HCT116 (cell line): ENCODE data around the gene TMEM86A. TPM values are rescaled to one million over a fixed set of nuclear protein-coding genes. Genes with fewer than 3 reads are reported as not detected.

Source experiments
- ATAC-seq: fragments of 200-7000 bp; cut with Tn5 transposase; 2 replicates; pipeline ENCODE4 v1.9.1; 2020; ENCODE audit warnings: mild to moderate bottlenecking, moderate library complexity
- BruUV-seq: library from RNA; stranded (reverse); fragments of 400-500 nt; replicated peaks from 2 replicates; lab custom pipeline; 2021; lab: Mats Ljungman, UMichigan
- CTCF ChIA-PET: fragments of 300-600 bp; sonication (Branson Sonifier 250); formaldehyde crosslinking; loops from one replicate; lab custom pipeline; 2021; ENCODE audit warnings: antibody characterized with exemption; lab: Charles Lee
- POLR2A ChIA-PET: fragments of 300-600, 350-600 bp; sonication (Branson Sonifier 250); formaldehyde crosslinking; loops from one replicate; lab custom pipeline; 2021; ENCODE audit warnings: antibody characterized with exemption; lab: Charles Lee
- RAD21 ChIA-PET, 2 experiments: fragments of 300-600 bp; sonication (Branson Sonifier 250); formaldehyde crosslinking; loops; one replicate each; lab custom pipeline; 2023; ENCODE audit warnings: low total read pairs in 2 of 2; ENCODE audit not compliant: uncharacterized antibody in 2 of 2, unreplicated experiment in 2 of 2, low non-redundant PET in 1 of 2; lab: Charles Lee
- DNase-seq: peaks from one replicate; pipeline ENCODE4 v3.0.0-alpha.2; 2010; ENCODE audit warnings: low read depth, low spot score
- H2AFZ ChIP-seq: fragments of 200-600 bp; shearing (Covaris generic), sonication (generic); 2 replicates; pipeline ENCODE4 v1.6.1; 2017; ENCODE audit warnings: low read depth, mixed run types, mixed read lengths, antibody characterized with exemption, low read length; ENCODE audit not compliant: poor library complexity, severe bottlenecking
- H3K27ac ChIP-seq: 2 replicates; pipeline ENCODE4 v1.5.1; 2012; ENCODE audit warnings: low read depth, low read length
- H3K27me3 ChIP-seq: fragments of 200-600 bp; sonication (generic); 2 replicates; pipeline ENCODE4 v1.6.1; 2016; ENCODE audit warnings: mixed run types, low read length, mixed read lengths; ENCODE audit not compliant: insufficient read depth
- H3K36me3 ChIP-seq, 2 experiments: fragments of 200-500 bp in 1 of 2; fragments of 200-600 bp in 1 of 2; sonication (Bioruptor generic) in 1 of 2; sonication (generic) in 1 of 2; 2 replicates each; pipeline versions ENCODE4 v1.5.1 to v1.6.1; 2014 to 2016; ENCODE audit warnings: low read length in 2 of 2, inconsistent platforms in 1 of 2, mixed read lengths in 1 of 2, mixed run types in 1 of 2; ENCODE audit not compliant: insufficient read depth in 2 of 2, control insufficient read depth in 1 of 2
- H3K4me1 ChIP-seq, 2 experiments: fragments of 200-600 bp in 1 of 2; sonication (generic) in 1 of 2; 2 replicates each; pipeline versions ENCODE4 v1.5.1 to v1.6.1; 2012 to 2017; ENCODE audit warnings: low read length in 2 of 2, inconsistent platforms in 1 of 2, mild to moderate bottlenecking in 1 of 2, mixed read lengths in 1 of 2, mixed run types in 1 of 2, moderate library complexity in 1 of 2; ENCODE audit not compliant: insufficient read depth in 2 of 2, control insufficient read depth in 1 of 2
- H3K4me2 ChIP-seq: fragments of 200-600 bp; sonication (generic); 2 replicates; pipeline ENCODE4 v1.6.1; 2017; ENCODE audit warnings: mixed run types, low read length, mixed read lengths
- H3K4me3 ChIP-seq, 2 experiments: fragments of 200-600 bp in 1 of 2; sonication (generic) in 1 of 2; replicated peaks in 1 of 2; 2 replicates each; pipeline ENCODE4 v1.5.1; 2011 to 2016; ENCODE audit warnings: low read length in 2 of 2, control low read depth in 1 of 2, low read depth in 1 of 2, mild to moderate bottlenecking in 1 of 2, mixed read lengths in 1 of 2, mixed run types in 1 of 2
- H3K79me2 ChIP-seq: fragments of 200-600 bp; sonication (generic); 2 replicates; pipeline ENCODE4 v1.6.1; 2017; ENCODE audit warnings: mild to moderate bottlenecking, mixed run types, low read length, moderate library complexity, mixed read lengths; ENCODE audit not compliant: insufficient read depth
- H3K9ac ChIP-seq: fragments of 200-600 bp; sonication (generic); 2 replicates; pipeline ENCODE4 v1.6.1; 2016; ENCODE audit warnings: low read length, mixed read lengths
- H3K9me2 ChIP-seq: fragments of 200-600 bp; sonication (generic), shearing (Covaris generic); 2 replicates; pipeline ENCODE4 v1.6.1; 2017; ENCODE audit warnings: mixed run types, mild to moderate bottlenecking, moderate library complexity; ENCODE audit not compliant: insufficient read depth
- H3K9me3 ChIP-seq, 2 experiments: fragments of 200-500 bp in 1 of 2; fragments of 200-600 bp in 1 of 2; sonication (Bioruptor generic) in 1 of 2; sonication (generic) in 1 of 2; 2 replicates each; pipeline ENCODE4 v1.6.1; 2014 to 2017; ENCODE audit warnings: low read length in 2 of 2, mixed read lengths in 2 of 2, inconsistent platforms in 1 of 2, low read depth in 1 of 2, mild to moderate bottlenecking in 1 of 2, mixed run types in 1 of 2, moderate library complexity in 1 of 2; ENCODE audit not compliant: control insufficient read depth in 1 of 2, insufficient read depth in 1 of 2
- H4K20me1 ChIP-seq: fragments of 200-600 bp; sonication (generic), shearing (Covaris generic); 2 replicates; pipeline ENCODE4 v1.6.1; 2017; ENCODE audit warnings: mixed run types, mild to moderate bottlenecking, moderate library complexity; ENCODE audit not compliant: insufficient read depth
- CEBPB ChIP-seq: IDR thresholded peaks from 2 replicates; pipeline ENCODE4 v1.6.1; 2012; ENCODE audit warnings: low read depth
- EGR1 ChIP-seq: IDR thresholded peaks from 2 replicates; pipeline ENCODE4 v1.6.1; 2012; ENCODE audit warnings: low read depth
- FOSL1 ChIP-seq: IDR thresholded peaks from 2 replicates; pipeline ENCODE4 v1.6.1; 2012; ENCODE audit warnings: low read depth
- MAX ChIP-seq: IDR thresholded peaks from 2 replicates; pipeline ENCODE4 v1.6.1; 2012
- POLR2AphosphoS5 ChIP-seq: IDR thresholded peaks from 2 replicates; pipeline ENCODE4 v1.6.1; 2011; ENCODE audit warnings: mild to moderate bottlenecking, low read depth, low read length, moderate library complexity
- TCF7L2 ChIP-seq: IDR thresholded peaks from 2 replicates; pipeline ENCODE4 v1.7.0; 2011; ENCODE audit warnings: borderline replicate concordance, inconsistent platforms; ENCODE audit not compliant: insufficient read depth, insufficient read length; ENCODE audit errors: extremely low read depth
- YY1 ChIP-seq: IDR thresholded peaks from 2 replicates; pipeline ENCODE4 v1.6.1; 2011; ENCODE audit warnings: low read length, low read depth, moderate library complexity, mild to moderate bottlenecking; ENCODE audit not compliant: insufficient replicate concordance; ENCODE audit errors: extremely low read depth
- ZBTB33 ChIP-seq: IDR thresholded peaks from 2 replicates; pipeline ENCODE4 v1.6.1; 2011; ENCODE audit warnings: mild to moderate bottlenecking, low read length, moderate library complexity; ENCODE audit not compliant: insufficient replicate concordance; ENCODE audit errors: extremely low read depth
- ZNF274 ChIP-seq: fragments of 200-500 bp; sonication (Bioruptor generic); IDR thresholded peaks from 2 replicates; pipeline ENCODE4 v1.6.1; 2014; ENCODE audit warnings: mild to moderate bottlenecking, low read depth, low read length, inconsistent platforms
- intact Hi-C: fragments of 100-400 bp; cut with micrococcal nuclease; formaldehyde crosslinking; loops from 2 replicates; pipeline ENCODE4 v1.10.0; 2022
- total RNA-seq: library from RNA; stranded (reverse); gene quantifications from one replicate; pipeline ENCODE4 v1.2.1, GENCODE V29; 2021; ENCODE audit not compliant: unreplicated experiment
- TF ChIP-seq, protein P1 (sequence below), 3 experiments: fragments of 200-600 bp in 1 of 3; sonication (generic) in 1 of 3; IDR thresholded peaks in 2 of 3; conservative IDR thresholded peaks in 1 of 3; 2 replicates each; pipeline ENCODE4 v1.5.1; 2012 to 2017; ENCODE audit warnings: low read depth in 2 of 3, low read length in 2 of 3, antibody characterized with exemption in 1 of 3, borderline replicate concordance in 1 of 3, control low read depth in 1 of 3, mild to moderate bottlenecking in 1 of 3, mixed read lengths in 1 of 3, mixed run types in 1 of 3, moderate library complexity in 1 of 3; ENCODE audit not compliant: insufficient read depth in 1 of 3

TMEM86A gene
- total RNA-seq, 1 experiment from 2014 or later, result 2.0 TPM

DNA sequence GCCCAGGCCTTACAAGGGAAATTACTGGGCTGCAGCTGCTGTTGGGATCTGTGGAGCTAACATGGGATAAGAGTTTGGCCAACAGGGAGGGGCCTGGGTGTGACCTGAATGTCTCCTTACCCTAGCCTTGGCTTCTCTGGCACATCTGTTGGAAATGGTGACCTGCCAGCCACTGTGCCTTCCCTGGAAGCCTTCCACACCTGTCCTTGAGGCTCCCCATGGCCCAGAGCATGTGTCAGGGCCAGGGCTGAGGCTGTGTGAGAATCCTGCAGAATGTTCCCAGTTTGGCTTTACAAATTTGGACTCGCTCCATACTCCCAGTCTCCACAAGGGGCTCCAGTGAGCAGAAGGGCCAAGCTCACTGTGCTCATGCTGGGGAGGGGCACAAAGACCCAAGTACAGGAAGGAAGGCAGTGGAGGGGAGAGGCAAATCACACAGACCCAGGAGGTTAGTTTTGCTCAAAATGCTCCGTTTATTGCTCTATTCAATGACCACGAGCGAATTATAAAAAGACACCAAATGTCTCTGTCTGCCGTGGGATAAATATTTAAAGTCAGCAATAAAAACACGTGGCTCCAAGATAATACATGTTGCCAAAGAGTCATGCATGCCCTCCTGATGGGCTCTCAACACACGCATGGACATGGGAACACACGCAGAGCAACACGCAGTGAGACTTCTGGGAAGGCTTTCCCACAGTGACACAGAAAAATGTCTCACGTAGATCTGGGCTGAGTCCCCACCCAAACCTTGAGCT, 29.1 kb downstream of the TMEM86A start:
- H3K9me2 ChIP-seq, result no peaks in the 10 kb centered on the region
- intact Hi-C loops, result no loop called here
- H3K4me1 ChIP-seq, result peaks cover 0 to 8% of the 10 kb centered on the region in 2 experiments; a peak in 2 of 4 replicates
- no peaks in the 10 kb centered on the region for H4K20me1 ChIP-seq
- no TSS peak for BruUV-seq
- H3K4me3 ChIP-seq, result no peak overlapping the region
- RAD21 ChIA-PET, result no interaction called here
- H3K36me3 ChIP-seq, result no peaks in the 10 kb centered on the region
- CTCF ChIA-PET, result interaction anchor here (0.6 to 1.9 kb wide), 14 partner anchors 10 to 612 kb away, joined by 3 to 7 read pairs (median 4); no protein-coding TSS in a partner anchor
- H3K27me3 ChIP-seq, result no peaks in the 10 kb centered on the region
- TF ChIP-seq TCF7L2, result no peak
- TF ChIP-seq, protein P1, sequence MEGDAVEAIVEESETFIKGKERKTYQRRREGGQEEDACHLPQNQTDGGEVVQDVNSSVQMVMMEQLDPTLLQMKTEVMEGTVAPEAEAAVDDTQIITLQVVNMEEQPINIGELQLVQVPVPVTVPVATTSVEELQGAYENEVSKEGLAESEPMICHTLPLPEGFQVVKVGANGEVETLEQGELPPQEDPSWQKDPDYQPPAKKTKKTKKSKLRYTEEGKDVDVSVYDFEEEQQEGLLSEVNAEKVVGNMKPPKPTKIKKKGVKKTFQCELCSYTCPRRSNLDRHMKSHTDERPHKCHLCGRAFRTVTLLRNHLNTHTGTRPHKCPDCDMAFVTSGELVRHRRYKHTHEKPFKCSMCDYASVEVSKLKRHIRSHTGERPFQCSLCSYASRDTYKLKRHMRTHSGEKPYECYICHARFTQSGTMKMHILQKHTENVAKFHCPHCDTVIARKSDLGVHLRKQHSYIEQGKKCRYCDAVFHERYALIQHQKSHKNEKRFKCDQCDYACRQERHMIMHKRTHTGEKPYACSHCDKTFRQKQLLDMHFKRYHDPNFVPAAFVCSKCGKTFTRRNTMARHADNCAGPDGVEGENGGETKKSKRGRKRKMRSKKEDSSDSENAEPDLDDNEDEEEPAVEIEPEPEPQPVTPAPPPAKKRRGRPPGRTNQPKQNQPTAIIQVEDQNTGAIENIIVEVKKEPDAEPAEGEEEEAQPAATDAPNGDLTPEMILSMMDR (IDR thresholded peaks at IDR 0.05 in 2 of 3, conservative IDR thresholded peaks at IDR 0.05 in 1 of 3; ENCODE audit: borderline replicate concordance in 1 of 3, insufficient read depth in 1 of 3, low read depth in 2 of 3, low read length in 2 of 3), result peak; percentile 43 to 95 (median 93); a peak in 5 of 6 replicates
- no peaks in the 10 kb centered on the region for H3K9me3 ChIP-seq
- POLR2A ChIA-PET, result no interaction called here
- H3K9ac ChIP-seq, result no peak overlapping the region
- H3K79me2 ChIP-seq, result no peaks in the 10 kb centered on the region
- ATAC-seq, result peak; percentile 86
- H2AFZ ChIP-seq, result peak overlapping the region; percentile 9
- H3K4me2 ChIP-seq, result no peak overlapping the region
- peak; percentile 35 for DNase-seq
- no peak overlapping the region; the same call in 1 of the 2 replicates for H3K27ac ChIP-seq

DNA sequence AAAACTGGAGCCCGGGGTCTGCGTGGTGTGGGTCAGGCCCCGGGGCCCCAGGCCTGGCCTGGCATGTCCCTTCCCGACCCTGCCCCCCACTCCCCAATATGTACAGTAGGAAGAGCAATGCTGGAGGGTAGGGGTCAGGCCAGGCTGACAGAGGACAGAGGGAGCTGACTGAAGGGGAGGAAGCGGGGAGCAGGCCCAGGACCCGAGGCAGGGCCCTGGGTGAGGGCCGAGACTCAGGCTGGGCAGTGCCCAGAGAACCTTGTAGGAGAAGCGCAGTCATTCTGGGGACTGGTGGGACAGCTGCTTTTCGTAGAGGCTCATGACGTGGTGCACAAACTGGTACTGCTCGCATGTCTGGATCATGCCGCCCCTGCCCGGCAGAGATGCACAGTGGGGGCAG, 30.1 kb downstream of the TMEM86A start:
- POLR2A ChIA-PET, result no interaction called here
- CTCF ChIA-PET, result interaction anchor here (0.6 to 1.9 kb wide), 8 partner anchors 13 to 613 kb away, joined by 3 to 7 read pairs (median 4); no protein-coding TSS in a partner anchor
- BruUV-seq, result no TSS peak
- no peaks in the 10 kb centered on the region for H4K20me1 ChIP-seq
- H3K79me2 ChIP-seq, result no peaks in the 10 kb centered on the region
- RAD21 ChIA-PET, result no interaction called here
- H3K9me3 ChIP-seq, result no peaks in the 10 kb centered on the region
- H3K4me2 ChIP-seq, result no peak overlapping the region
- no peaks in the 10 kb centered on the region for H3K27me3 ChIP-seq
- H3K9ac ChIP-seq, result no peak overlapping the region
- no peaks in the 10 kb centered on the region for H3K9me2 ChIP-seq
- no peak for DNase-seq
- H2AFZ ChIP-seq, result no peak overlapping the region
- H3K27ac ChIP-seq, result no peak overlapping the region
- H3K4me1 ChIP-seq, result peaks cover 0 to 8% of the 10 kb centered on the region in 2 experiments; a peak in 2 of 4 replicates
- no peak for TF ChIP-seq ZBTB33
- no peak for TF ChIP-seq ZNF274
- no peak for TF ChIP-seq CEBPB
- no peak for TF ChIP-seq FOSL1
- no peak for TF ChIP-seq POLR2AphosphoS5
- no peak for TF ChIP-seq MAX
- no peak for TF ChIP-seq YY1
- TF ChIP-seq EGR1, result no peak
- ATAC-seq, result no peak
- H3K36me3 ChIP-seq, result no peaks in the 10 kb centered on the region
- intact Hi-C loops, result no loop called here
- H3K4me3 ChIP-seq, result no peak overlapping the region
